Lung (tissue), 12 donors: ENCODE measurements around the gene IMMP1L. TPM values are rescaled to one million over a fixed set of nuclear protein-coding genes. Genes with fewer than 3 reads are reported as not detected.

Experiments
- ATAC-seq: fragments of 200-7000 bp; cut with Tn5 transposase; one replicate; pipeline ENCODE4 v1.9.1; 2020; ENCODE audit warnings: moderate number of reproducible peaks; ENCODE audit not compliant: insufficient read depth, low FRiP score
- DNase-seq, 3 donors: peaks; one replicate each; pipeline ENCODE4 v3.0.0-alpha.2; 2013 to 2017
- H3K27ac ChIP-seq, 2 donors: one replicate each; pipeline ENCODE4 v1.5.1; 2013; ENCODE audit warnings: mild to moderate bottlenecking in 2 of 2, moderate library complexity in 2 of 2, control low read depth in 1 of 2, inconsistent platforms in 1 of 2, low read depth in 1 of 2, low read length in 1 of 2
- H3K27me3 ChIP-seq, 3 donors: one replicate each; pipeline ENCODE4 v1.5.1; 2013; ENCODE audit warnings: low read length in 2 of 3; ENCODE audit not compliant: control insufficient read depth in 3 of 3, insufficient read depth in 3 of 3
- H3K36me3 ChIP-seq, 4 donors: one replicate each; pipeline ENCODE4 v1.5.1; 2013; ENCODE audit warnings: low read length in 4 of 4, mild to moderate bottlenecking in 1 of 4, moderate library complexity in 1 of 4; ENCODE audit not compliant: control insufficient read depth in 4 of 4, insufficient read depth in 4 of 4
- H3K4me1 ChIP-seq, 5 donors: one replicate each; pipeline ENCODE4 v1.5.1; 2013; ENCODE audit warnings: low read length in 5 of 5, mild to moderate bottlenecking in 2 of 5, moderate library complexity in 1 of 5; ENCODE audit not compliant: control insufficient read depth in 5 of 5, insufficient read depth in 5 of 5
- H3K4me3 ChIP-seq: one replicate; pipeline ENCODE4 v1.5.1; 2013; ENCODE audit warnings: mild to moderate bottlenecking, control low read depth, moderate library complexity
- H3K9ac ChIP-seq, 2 donors: one replicate each; pipeline ENCODE4 v1.5.1; 2013; ENCODE audit warnings: low read length in 2 of 2, control low read depth in 1 of 2; ENCODE audit not compliant: insufficient read depth in 1 of 2
- H3K9me3 ChIP-seq, 4 donors: one replicate each; pipeline ENCODE4 v1.5.1; 2013; ENCODE audit warnings: low read length in 3 of 4, mild to moderate bottlenecking in 1 of 4, moderate library complexity in 1 of 4; ENCODE audit not compliant: control insufficient read depth in 4 of 4, insufficient read depth in 3 of 4
- WGBS, 2 donors: extraction: QIAGEN DNeasy Blood & Tissue Kit; methylation state at CpG; one replicate each; pipeline ENCODE4 v1.1.7; 2013; 5-methylcytosine and 5-hydroxymethylcytosine counted together
- polyA plus RNA-seq, 2 donors: library from polyadenylated mRNA; stranded (reverse); fragments of 200-250 nt; gene quantifications; one replicate each; pipeline ENCODE4 v1.2.1, GENCODE V29; 2013
- total RNA-seq, 2 donors: library from RNA; depleted of rRNA in 1 of 2; stranded (reverse); fragments of >200 nt in 1 of 2; gene quantifications; one replicate each; pipeline ENCODE4 v1.2.1, GENCODE V29; 2014 to 2021
- TF ChIP-seq, protein P1 (sequence below): IDR thresholded peaks from 2 replicates; pipeline ENCODE4 v1.5.1; 2012; ENCODE audit warnings: mild to moderate bottlenecking; ENCODE audit errors: control extremely low read depth, extremely low read depth
- donor health status: control.
- donor health status: control.
- donor health status: Bipolar disorder and iron deficiency.
- donor health status: healthy.
- donor health status: DM: yes; HTN: yes; CAD: no.

Gene IMMP1L
- total and polyA plus RNA-seq, 4 donors = 12.6 to 47.9 (median 19.2) TPM

DNA sequence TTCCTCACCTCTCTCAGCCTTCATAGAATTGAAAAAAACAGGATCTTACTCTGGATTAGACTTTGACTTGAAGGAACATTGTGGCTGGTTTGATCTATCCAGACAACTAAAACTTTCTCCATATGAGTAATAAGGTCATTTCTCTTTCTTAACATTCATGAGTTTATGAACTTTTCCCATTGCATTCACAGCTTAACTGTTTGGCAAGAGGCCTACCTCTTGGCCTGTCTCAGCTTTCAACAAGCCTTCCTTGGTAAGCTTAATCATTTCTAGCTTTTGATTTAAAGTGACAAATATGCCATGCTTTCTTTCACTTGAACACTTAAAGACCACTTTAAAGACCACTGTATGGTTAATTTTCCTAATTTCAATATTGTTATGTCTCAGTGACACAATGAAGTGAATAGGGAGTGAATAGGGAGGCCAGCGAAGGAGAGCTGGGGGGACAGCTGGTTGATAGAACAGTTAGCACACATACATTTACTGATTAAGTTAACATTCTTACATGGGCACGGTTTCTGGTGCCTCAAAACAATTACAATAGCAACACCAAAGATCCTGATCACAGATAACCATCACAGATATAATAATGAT, 17.0 kb downstream of the IMMP1L start:
- WGBS, 2 donors = 89 to 92% methylated on average over 2 of the region's 2 CpGs
- Histone ChIP-seq H3K9ac (no peak overlapping the region), H3K4me3 (no peak overlapping the region), H3K27me3 (no peaks in the 10 kb centered on the region), H3K4me1 (peaks cover 0 to 9% (median 6%) of the 10 kb centered on the region in 5 donors), H3K36me3 (peaks cover 0 to 8% (median under 1%) of the 10 kb centered on the region in 4 donors), H3K27ac (no peak overlapping the region), H3K9me3 (no peaks in the 10 kb centered on the region)
- TF ChIP-seq, protein P1, sequence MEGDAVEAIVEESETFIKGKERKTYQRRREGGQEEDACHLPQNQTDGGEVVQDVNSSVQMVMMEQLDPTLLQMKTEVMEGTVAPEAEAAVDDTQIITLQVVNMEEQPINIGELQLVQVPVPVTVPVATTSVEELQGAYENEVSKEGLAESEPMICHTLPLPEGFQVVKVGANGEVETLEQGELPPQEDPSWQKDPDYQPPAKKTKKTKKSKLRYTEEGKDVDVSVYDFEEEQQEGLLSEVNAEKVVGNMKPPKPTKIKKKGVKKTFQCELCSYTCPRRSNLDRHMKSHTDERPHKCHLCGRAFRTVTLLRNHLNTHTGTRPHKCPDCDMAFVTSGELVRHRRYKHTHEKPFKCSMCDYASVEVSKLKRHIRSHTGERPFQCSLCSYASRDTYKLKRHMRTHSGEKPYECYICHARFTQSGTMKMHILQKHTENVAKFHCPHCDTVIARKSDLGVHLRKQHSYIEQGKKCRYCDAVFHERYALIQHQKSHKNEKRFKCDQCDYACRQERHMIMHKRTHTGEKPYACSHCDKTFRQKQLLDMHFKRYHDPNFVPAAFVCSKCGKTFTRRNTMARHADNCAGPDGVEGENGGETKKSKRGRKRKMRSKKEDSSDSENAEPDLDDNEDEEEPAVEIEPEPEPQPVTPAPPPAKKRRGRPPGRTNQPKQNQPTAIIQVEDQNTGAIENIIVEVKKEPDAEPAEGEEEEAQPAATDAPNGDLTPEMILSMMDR = no peak
- ATAC-seq (no peak), DNase-seq (peak in 2 of 3 donors; percentile 19 to 66)

DNA sequence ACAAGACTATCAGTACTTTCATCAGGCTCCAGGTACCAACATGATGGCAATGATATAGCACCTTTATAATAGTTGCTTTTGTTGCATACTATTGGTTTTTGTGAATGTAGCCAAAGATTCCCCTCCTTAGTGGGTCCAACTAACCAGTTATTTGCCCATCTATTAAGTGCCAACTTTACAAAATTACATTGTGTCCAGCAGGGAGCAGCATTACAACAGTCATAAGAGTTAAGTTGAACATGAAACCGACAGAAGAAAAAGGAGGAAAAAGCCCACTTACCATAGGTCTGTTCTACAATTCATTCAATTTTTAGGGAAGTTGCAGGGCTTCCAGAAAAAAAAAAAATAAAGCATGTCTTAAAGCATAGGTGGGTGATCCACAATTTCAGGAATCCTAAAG, 21.6 kb downstream of the IMMP1L start:
- ATAC-seq (no peak), DNase-seq (peak in 2 of 3 donors; percentile 69 to 72)
- H3K27ac ChIP-seq = no peak overlapping the region
- no peaks in the 10 kb centered on the region for H3K27me3 ChIP-seq
- peaks cover 0 to 6% (median 0%) of the 10 kb centered on the region in 4 donors for H3K36me3 ChIP-seq
- H3K4me1 ChIP-seq = peaks cover 0 to 9% (median 6%) of the 10 kb centered on the region in 5 donors
- no peak overlapping the region for H3K9ac ChIP-seq
- H3K4me3 ChIP-seq = no peak overlapping the region
- TF ChIP-seq, protein P1 = no peak
- H3K9me3 ChIP-seq = no peaks in the 10 kb centered on the region
- 17 to 32% methylated on average over 1 of the region's 1 CpG for WGBS, 2 donors

DNA sequence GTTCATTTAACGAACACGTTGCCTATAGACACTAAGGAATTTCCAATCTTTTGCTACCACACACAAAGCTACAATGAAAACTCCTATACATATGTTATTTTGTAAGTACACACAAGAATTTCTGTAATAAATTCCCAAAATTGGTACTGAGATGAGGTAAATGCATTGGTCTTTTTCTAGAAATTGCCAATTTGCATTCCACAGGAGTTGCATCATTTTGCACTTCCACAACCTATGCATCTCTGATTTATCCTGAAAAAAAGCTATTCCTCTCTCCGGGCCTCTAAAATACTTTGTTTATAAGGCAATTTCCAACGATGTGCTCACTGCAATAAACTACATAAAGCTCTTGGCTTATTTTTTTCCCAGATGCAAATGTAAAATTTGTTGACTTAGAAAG, 24.9 kb downstream of the IMMP1L start:
- Histone ChIP-seq H3K9me3 (no peaks in the 10 kb centered on the region), H3K4me3 (no peak overlapping the region), H3K27ac (no peak overlapping the region), H3K27me3 (no peaks in the 10 kb centered on the region), H3K4me1 (no peaks in the 10 kb centered on the region), H3K9ac (no peak overlapping the region), H3K36me3 (peaks cover 0 to 3% (median 0%) of the 10 kb centered on the region in 4 donors)
- 85 to 91% methylated on average over 4 of the region's 4 CpGs for WGBS, 2 donors
- DNase-seq = no peak
- ATAC-seq = no peak
- TF ChIP-seq, protein P1 = no peak

DNA sequence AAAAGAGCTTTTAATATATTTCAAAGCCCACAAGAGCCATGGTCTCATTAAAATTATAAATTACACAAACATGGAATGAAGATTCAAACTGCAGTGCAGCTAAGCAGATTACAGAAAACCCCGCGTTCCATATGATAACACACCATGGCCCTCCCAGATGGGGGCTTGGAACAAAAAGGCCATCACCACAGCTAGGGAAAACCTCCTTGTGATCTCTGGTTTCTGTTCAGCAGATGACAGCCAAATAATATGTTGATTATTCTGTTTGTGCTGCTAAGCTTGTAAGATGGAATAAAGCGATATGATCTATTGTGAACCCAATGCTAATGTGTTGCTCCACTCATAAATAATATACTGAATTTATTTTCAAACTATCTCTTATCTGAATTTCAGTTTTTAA, 28.5 kb downstream of the IMMP1L start:
- no peak for ATAC-seq
- 95 to 97% methylated on average over 3 of the region's 3 CpGs for WGBS, 2 donors

More for the DNA sequence above, 28.5 kb downstream of the IMMP1L start:
- Histone ChIP-seq H3K4me3 (no peak overlapping the region), H3K9ac (no peak overlapping the region), H3K4me1 (no peaks in the 10 kb centered on the region), H3K36me3 (no peaks in the 10 kb centered on the region), H3K9me3 (no peaks in the 10 kb centered on the region), H3K27ac (no peak overlapping the region), H3K27me3 (no peaks in the 10 kb centered on the region)
- TF ChIP-seq, protein P1 = no peak
- DNase-seq = no peak
